Astrocyte (in vitro differentiated cells and primary cell): Measurements from ENCODE around the gene C11orf54. TPM values are rescaled to one million over a fixed set of nuclear protein-coding genes. Genes with fewer than 3 reads are reported as not detected.

Experiments used
- DNase-seq: peaks from one replicate; pipeline ENCODE4 v3.0.0-alpha.2; 2010; ENCODE audit warnings: low read depth
- FAIRE-seq: peaks from 2 replicates; lab custom pipeline; 2011; peaks lifted over from hg19 to GRCh38; lab: Jason Lieb, UNC
- H2AFZ ChIP-seq: 2 replicates; pipeline ENCODE4 v1.6.0; 2012; ENCODE audit warnings: low read depth, low read length, inconsistent platforms
- H3K27ac ChIP-seq: 2 replicates; pipeline ENCODE4 v1.5.1; 2011; ENCODE audit warnings: low read depth, low read length, inconsistent platforms
- H3K27me3 ChIP-seq: 2 replicates; pipeline ENCODE4 v1.6.0; 2011; ENCODE audit warnings: low read length, inconsistent platforms; ENCODE audit not compliant: insufficient read depth
- H3K36me3 ChIP-seq: 2 replicates; pipeline ENCODE4 v1.5.1; 2011; ENCODE audit warnings: low read length, inconsistent platforms; ENCODE audit not compliant: insufficient read depth
- H3K4me1 ChIP-seq: 2 replicates; pipeline ENCODE4 v1.5.1; 2011; ENCODE audit warnings: low read length, inconsistent platforms; ENCODE audit not compliant: insufficient read depth
- H3K4me2 ChIP-seq: 2 replicates; pipeline ENCODE4 v1.6.0; 2012; ENCODE audit warnings: low read length, inconsistent platforms
- H3K4me3 ChIP-seq: 2 replicates; pipeline ENCODE4 v1.5.1; 2011; ENCODE audit warnings: low read depth, mild to moderate bottlenecking, low read length, inconsistent platforms; ENCODE audit not compliant: insufficient read depth
- H3K79me2 ChIP-seq: 2 replicates; pipeline ENCODE4 v1.6.0; 2012; ENCODE audit warnings: mild to moderate bottlenecking, low read length, inconsistent platforms; ENCODE audit not compliant: insufficient read depth
- H3K9ac ChIP-seq: 2 replicates; pipeline ENCODE4 v1.6.0; 2012; ENCODE audit warnings: mild to moderate bottlenecking, low read length, inconsistent platforms
- H3K9me3 ChIP-seq: 2 replicates; pipeline ENCODE4 v1.5.1; 2012; ENCODE audit warnings: low read depth, mild to moderate bottlenecking, low read length, inconsistent platforms; ENCODE audit not compliant: insufficient read depth
- H4K20me1 ChIP-seq: 2 replicates; pipeline ENCODE4 v1.6.0; 2012; ENCODE audit warnings: low read length, inconsistent platforms; ENCODE audit not compliant: insufficient read depth
- H3K27ac Mint-ChIP-seq: one replicate; pipeline ENCODE4 v1.8.0; 2021; ENCODE audit warnings: mild to moderate bottlenecking, mixed read lengths; ENCODE audit not compliant: unreplicated experiment
- H3K27me3 Mint-ChIP-seq: one replicate; pipeline ENCODE4 v1.8.0; 2021; ENCODE audit warnings: low read depth, mixed read lengths; ENCODE audit not compliant: unreplicated experiment
- H3K36me3 Mint-ChIP-seq: one replicate; pipeline ENCODE4 v1.8.0; 2021; ENCODE audit warnings: low read depth, mixed read lengths; ENCODE audit not compliant: unreplicated experiment
- H3K4me1 Mint-ChIP-seq: one replicate; pipeline ENCODE4 v1.8.0; 2021; ENCODE audit warnings: low read depth, mixed read lengths; ENCODE audit not compliant: unreplicated experiment
- H3K4me3 Mint-ChIP-seq: one replicate; pipeline ENCODE4 v1.8.0; 2021; ENCODE audit warnings: mild to moderate bottlenecking, moderate library complexity, mixed read lengths; ENCODE audit not compliant: unreplicated experiment
- H3K9me3 Mint-ChIP-seq: one replicate; pipeline ENCODE4 v1.8.0; 2021; ENCODE audit warnings: mild to moderate bottlenecking, mixed read lengths; ENCODE audit not compliant: unreplicated experiment
- EZH2 ChIP-seq: IDR thresholded peaks from 2 replicates; pipeline ENCODE4 v1.6.1; 2012; ENCODE audit warnings: mild to moderate bottlenecking, low read length, inconsistent platforms; ENCODE audit not compliant: insufficient read depth
- total RNA-seq: library from RNA; stranded (reverse); gene quantifications from 2 replicates; pipeline ENCODE4 v1.2.1, GENCODE V29; 2021
- TF ChIP-seq, protein P1 (sequence below): IDR thresholded peaks from 2 replicates; pipeline ENCODE4 v1.5.1; 2011; ENCODE audit warnings: low read depth, mild to moderate bottlenecking, inconsistent platforms, low read length, moderate library complexity; ENCODE audit not compliant: insufficient read depth

C11orf54 gene
- total RNA-seq, 1 donor from 2014 or later, result 14.8 TPM

DNA sequence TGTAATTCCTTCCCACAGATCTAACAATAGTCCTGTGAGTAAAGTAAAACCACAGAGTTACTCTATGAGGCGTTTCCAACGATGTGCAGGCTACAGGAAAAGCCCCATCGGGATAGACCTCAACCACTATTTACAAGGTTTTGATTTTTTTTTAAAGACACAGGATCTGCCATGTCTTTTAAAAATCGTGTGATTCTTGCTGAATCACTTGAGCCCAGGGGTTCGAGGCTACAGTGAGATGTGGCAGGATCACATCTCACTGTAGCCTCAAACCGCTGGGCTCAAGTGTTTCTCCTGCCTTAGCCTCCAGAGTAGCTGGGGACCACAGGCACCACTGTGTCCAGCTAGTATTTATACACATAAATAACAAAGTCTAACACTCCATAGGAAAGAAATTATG lies 8.0 kb upstream of the C11orf54 start:
- Histone ChIP-seq H2AFZ (no peak overlapping the region), H3K9ac (peak overlapping the region; percentile 4), H3K79me2 (peaks cover 62% of the 10 kb centered on the region), H3K4me1 (peaks cover 10% of the 10 kb centered on the region), H3K4me3 (no peak overlapping the region), H3K27ac (no peak overlapping the region), H3K36me3 (peaks cover 98% of the 10 kb centered on the region), H3K4me2 (peak overlapping the region; percentile 3), H3K27me3 (no peaks in the 10 kb centered on the region), H4K20me1 (peaks cover 83% of the 10 kb centered on the region), H3K9me3 (no peaks in the 10 kb centered on the region)
- FAIRE-seq (no peak), DNase-seq (no peak)
- Mint-ChIP-seq H3K36me3 (peaks cover 27% of the 10 kb centered on the region), H3K27ac (no peak overlapping the region), H3K27me3 (no peaks in the 10 kb centered on the region), H3K4me1 (peaks cover 45% of the 10 kb centered on the region), H3K9me3 (no peaks in the 10 kb centered on the region), H3K4me3 (peak overlapping the region; percentile 52)
- no peak for TF ChIP-seq EZH2
- TF ChIP-seq, protein P1, sequence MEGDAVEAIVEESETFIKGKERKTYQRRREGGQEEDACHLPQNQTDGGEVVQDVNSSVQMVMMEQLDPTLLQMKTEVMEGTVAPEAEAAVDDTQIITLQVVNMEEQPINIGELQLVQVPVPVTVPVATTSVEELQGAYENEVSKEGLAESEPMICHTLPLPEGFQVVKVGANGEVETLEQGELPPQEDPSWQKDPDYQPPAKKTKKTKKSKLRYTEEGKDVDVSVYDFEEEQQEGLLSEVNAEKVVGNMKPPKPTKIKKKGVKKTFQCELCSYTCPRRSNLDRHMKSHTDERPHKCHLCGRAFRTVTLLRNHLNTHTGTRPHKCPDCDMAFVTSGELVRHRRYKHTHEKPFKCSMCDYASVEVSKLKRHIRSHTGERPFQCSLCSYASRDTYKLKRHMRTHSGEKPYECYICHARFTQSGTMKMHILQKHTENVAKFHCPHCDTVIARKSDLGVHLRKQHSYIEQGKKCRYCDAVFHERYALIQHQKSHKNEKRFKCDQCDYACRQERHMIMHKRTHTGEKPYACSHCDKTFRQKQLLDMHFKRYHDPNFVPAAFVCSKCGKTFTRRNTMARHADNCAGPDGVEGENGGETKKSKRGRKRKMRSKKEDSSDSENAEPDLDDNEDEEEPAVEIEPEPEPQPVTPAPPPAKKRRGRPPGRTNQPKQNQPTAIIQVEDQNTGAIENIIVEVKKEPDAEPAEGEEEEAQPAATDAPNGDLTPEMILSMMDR, result no peak

DNA sequence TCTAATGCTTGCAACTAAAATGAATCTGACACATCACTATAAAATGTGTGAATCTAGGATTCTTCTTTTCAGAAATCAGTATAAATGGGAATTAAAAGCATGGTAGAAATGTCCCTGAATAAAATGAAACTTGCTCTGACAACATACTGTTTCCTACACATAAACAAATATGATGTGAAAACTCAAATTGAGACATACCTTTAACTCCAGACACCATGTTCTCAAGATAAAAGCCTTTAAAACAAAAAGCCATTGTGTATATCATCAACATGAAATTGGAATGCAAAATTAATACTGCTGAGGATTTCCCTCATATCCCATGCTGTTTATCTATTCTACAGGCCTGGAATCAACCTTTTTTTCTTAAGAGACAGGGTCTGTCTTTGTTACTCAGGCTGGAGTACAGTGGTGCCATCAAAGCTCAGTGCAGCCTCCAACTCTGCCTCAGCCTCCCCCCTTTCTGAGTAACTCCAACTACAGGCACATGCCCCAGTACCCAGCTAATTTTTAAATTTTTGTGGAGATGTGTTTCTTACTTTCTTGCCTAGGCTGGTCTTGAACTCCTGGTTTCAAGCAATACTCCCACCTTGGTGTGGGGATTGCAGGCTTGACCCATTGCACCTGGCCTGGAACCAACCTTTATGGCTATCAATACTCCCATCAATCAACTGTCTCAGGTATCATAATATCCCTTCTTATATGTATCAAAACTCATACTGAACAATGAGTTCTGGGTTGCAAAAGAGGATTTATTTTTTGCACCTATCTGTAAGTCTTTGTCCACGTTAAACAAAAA lies 6.8 kb upstream of the C11orf54 start:
- DNase-seq (no peak), FAIRE-seq (no peak)
- H3K27ac Mint-ChIP-seq, result peak overlapping the region; percentile 26

More for the DNA sequence above, 6.8 kb upstream of the C11orf54 start:
- Histone ChIP-seq H3K9me3 (no peaks in the 10 kb centered on the region), H3K36me3 (peaks cover 91% of the 10 kb centered on the region), H3K4me3 (no peak overlapping the region), H3K4me2 (peak overlapping the region; percentile 44), H3K27me3 (no peaks in the 10 kb centered on the region), H2AFZ (no peak overlapping the region), H3K27ac (no peak overlapping the region), H3K9ac (peak overlapping the region; percentile 10), H3K4me1 (peaks cover 12% of the 10 kb centered on the region), H3K79me2 (peaks cover 74% of the 10 kb centered on the region), H4K20me1 (peaks cover 89% of the 10 kb centered on the region)
- H3K4me3 Mint-ChIP-seq, result peak overlapping the region; percentile 68
- H3K9me3 Mint-ChIP-seq, result no peaks in the 10 kb centered on the region
- peaks cover 36% of the 10 kb centered on the region for H3K36me3 Mint-ChIP-seq
- peaks cover 50% of the 10 kb centered on the region for H3K4me1 Mint-ChIP-seq
- H3K27me3 Mint-ChIP-seq, result no peaks in the 10 kb centered on the region
- no peak for TF ChIP-seq EZH2
- TF ChIP-seq, protein P1, result no peak
